DMS114 treated with DMSO at 0.1 percent for 48 hours (cell line): ENCODE results near the gene PIGR.
A peak's percentile ranks its signal among the peaks of the same experiment; 100 is the strongest.
"Not testable (repeated sequence)": the region's sequence is repeated elsewhere in the genome, so short reads cannot be mapped to it uniquely, and the experiment has no call there.

Source experiments
- DNase-seq: peaks from one replicate; lab custom pipeline; 2025; ENCODE audit not compliant: unreplicated experiment; lab: John Stamatoyannopoulos, UW

The PIGR gene

GRCh38 chr1:206935491-206936067, 10.7 kb downstream of the PIGR start:
- no peak for DNase-seq

GRCh38 chr1:206933333-206933945, 12.8 kb downstream of the PIGR start:
- no peak for DNase-seq

GRCh38 chr1:206932177-206932576, 14.1 kb downstream of the PIGR start:
- DNase-seq: no peak

DNA sequence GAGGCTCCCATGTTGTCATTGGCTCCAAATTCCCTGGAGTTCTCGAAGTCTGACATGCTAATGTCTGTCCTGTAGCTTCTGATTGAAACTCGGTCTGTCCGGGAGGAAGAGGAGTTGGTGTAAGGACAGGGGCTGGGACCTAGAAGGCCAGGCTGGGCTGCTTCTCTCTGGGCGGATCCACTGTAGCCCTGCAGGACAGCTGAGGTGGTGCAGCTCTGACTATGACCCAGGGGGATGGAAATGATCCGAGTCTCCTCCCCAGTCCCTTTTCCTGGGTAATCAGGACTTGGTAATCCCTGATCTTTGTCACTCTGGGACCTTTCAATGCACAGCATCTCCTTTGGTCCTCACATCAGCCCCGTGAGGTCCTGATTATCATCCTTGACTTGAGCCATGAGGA, 14.6 kb downstream of the PIGR start:
- DNase-seq: no peak

DNA sequence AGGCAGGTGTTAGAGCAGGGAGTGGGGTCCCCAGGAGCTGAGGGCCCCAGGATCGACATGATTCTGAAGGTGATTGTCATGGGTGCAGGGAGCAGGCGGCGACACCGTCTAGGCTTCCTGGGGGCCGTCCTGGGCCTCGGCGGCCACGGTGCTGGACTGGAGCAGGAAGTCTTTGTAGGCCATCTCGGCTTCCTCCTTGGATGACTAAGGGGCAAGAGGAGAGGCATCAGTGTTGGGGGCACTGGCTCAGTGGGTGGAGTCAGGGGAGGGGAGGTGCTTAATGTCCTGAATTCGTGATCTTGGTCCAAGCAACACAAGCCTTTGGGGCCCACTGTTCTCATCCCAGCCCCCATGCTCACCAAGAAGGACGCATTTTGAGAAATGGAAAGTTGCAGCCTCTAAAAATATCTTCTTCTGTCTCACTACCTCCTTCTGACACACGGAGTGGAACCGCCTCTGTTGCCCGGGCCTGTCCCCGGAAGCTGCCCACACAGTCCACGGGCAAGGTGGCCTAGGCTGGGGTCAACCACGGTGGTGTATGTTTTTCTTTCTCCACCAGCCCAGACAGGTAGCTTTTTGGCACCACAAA, 16.0 kb downstream of the PIGR start:
- no peak for DNase-seq

DNA sequence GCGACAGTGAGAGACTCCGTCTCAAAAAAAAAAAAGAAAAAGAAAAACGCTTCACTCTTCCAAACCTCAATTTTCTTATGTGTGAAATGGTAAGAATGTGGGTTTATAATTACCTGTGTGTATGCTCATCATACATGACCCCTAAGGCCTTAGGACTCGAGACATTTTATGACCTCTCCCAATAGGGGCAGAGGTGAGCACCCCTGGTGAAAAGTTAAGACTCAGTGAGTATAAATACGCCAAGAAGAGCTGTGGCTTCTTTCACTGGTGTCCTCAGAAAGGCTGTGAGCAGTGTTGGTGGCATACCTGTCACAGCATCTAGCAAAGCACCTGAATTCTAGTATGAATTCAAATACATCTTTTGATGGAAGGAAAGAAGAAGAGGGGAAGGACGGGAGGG, 16.7 kb downstream of the PIGR start:
- no peak for DNase-seq

- no peak for DNase-seq
Observed at GRCh38 chr1:206926286-206926685, 20.0 kb downstream of the PIGR start.

DNA sequence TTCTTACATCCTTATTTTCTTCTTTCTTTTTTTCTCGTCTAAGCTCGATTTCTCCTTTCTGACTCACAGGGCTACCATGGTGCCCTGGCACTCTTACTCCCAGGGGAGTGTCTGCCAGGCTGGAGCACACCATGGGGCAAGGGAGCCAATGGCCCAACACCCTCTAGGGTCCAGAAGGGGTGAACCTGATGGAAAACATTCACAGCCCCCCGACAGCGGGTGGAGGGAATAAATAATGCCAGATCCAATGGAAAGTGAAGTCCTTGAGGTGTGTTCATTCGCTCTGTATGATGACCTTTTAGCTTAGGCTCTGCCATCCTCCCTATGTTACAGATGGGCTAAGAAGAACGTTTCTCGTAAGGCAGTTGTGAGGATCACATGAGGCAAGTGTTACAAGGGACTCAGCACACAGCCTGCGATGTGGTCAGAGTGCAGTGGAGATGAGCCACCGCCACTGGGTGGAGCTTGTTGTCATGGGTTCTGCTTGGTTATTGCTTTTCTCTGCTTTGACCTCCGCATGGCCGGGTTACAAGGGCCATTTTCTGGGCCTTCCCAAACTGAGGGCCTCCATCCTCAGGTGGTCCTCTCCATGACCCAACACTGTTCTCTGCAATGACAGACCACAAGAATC, 21.0 kb downstream of the PIGR start:
- DNase-seq: no peak

DNA sequence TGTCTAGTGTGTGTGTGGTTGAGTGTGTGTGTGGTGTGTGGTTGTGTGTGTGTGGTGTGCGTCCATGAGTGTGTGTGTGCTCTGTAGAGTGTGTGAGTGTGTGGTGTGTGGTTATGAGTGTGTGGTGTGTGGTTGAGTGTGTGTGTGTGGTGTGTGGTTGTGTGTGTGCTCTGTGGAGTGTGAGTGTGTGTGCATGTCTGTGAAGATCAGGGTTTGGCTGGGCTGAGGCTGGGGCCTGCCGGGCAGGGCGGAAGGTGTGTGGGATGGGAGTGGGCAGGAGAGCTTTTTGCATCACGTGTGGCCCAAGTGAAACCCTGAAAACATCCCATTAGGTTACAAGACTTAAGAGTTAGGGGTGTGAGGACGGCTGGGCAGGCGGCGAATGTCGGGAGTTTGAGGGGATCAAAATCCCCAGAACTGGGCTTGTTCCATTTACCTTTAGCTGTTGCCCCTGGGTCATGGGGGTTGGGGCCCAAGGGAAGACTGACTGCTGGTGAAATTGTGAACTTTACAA, 21.6 kb downstream of the PIGR start:
- no peak for DNase-seq

GRCh38 chr1:206923961-206924557, 22.2 kb downstream of the PIGR start:
- not testable (repeated sequence) for DNase-seq

GRCh38 chr1:206923009-206923960, 23.0 kb downstream of the PIGR start:
- DNase-seq: no peak

DNA sequence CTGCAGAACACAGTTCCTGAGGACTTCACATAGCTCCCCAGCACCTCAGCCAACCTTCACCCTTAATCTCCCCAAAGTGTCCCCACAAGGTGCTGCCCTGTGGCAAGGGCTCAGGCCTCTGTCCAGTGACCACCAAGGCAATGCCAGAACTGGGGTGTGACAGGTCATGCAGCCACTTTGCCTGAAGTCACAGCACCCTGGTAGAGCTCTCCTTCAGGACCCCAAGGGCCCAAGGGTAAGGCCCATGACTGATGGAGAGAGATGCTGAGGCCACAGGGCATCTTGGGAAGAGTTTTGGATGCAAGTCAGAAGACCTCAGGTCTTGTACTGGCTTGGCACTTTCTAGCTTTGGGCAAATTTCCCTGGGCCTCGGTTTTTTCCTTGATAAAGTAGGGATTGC, 23.7 kb downstream of the PIGR start:
- no peak for DNase-seq

DNA sequence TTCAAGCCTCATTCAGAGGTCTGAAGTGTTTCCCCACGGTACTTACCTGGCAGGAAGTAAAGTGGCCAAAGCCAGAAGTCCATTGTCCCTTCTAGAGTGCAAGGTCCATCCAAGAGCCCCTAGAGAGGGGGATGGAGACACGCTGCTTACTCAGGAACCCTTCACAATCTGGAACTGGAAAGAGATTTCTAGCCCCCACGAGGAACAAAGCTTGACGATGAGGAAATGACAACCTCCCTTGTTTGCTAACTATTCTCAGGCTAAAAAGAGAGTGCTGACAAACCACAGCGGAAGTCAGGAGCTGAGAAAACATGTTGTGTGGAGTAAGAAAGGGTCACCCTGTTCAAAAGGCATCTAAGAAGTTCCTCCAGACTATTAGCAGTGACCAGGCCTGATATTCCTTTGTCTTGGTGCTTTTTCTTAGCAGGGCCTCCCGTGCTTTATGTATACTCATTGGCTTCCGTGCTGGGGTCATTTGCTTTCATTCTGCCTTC, 24.4 kb downstream of the PIGR start, which contains the start of gene FCMR:
Gene FCMR, minus strand, starts transcription at position 170 of the 494 bp plus-strand sequence. Its CDS starts 87 bp downstream, at position 83.
- DNase-seq: no peak

DNA sequence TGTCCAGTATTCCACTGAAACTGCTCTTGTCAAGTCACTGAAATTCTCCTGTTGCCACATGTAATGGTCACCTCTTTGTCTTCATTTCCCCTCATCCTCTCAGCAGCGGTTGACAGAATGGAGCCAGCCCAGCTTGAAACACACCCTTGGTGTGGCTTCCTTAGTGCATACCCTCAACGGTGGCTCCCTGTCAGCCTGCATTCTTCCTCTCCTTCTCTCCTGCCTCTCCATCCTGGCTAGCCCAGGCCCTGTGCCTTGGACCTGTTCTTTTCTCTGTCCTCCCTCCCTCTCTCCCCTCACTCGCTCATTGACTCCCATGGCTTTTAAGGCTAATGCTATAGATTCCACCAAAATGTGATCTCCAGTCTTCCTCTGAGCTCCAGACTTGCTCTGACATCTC, 28.2 kb downstream of the PIGR start:
- DNase-seq: no peak

- no peak for DNase-seq
Observed at GRCh38 chr1:206916000-206916709, 30.1 kb downstream of the PIGR start.

- no peak for DNase-seq
Observed at GRCh38 chr1:206915030-206915735, 31.1 kb downstream of the PIGR start.

DNA sequence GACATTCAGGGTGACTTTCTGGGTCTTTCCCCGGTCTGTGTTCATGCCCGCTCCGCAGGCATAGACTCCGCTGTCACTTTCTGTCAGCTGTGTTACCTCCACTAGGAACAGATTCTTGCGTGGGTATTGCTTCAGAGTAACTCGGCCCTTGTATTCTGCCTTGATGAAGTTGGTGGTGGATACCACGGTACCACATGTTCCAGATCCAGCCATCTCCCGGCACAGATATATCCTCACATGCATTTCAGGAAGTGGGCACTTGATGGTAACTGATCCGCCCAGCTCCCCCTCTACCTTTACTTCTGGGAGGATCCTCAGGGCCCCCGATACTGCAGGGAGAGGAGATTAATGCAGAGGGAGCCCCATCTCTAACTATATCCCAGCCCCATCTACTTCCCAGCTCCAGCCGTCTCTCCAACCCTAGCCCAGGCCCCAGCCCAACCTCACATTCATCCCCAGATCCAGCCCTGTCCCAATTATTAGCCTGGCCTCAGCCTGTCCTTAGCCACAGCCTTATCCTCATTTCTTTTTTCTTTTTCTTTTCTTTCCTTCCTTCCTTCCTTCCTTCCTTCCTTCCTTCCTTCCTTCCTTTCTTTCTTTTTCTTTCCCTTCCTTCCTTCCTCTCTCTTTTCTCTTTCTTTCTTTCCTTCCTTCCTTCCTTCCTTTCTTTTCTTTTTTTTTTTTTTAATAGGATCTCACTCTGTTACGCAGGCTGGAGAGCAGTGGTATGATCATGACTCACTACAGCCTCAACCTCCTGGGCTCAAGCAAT, 32.3 kb downstream of the PIGR start:
- DNase-seq: no peak

DNA sequence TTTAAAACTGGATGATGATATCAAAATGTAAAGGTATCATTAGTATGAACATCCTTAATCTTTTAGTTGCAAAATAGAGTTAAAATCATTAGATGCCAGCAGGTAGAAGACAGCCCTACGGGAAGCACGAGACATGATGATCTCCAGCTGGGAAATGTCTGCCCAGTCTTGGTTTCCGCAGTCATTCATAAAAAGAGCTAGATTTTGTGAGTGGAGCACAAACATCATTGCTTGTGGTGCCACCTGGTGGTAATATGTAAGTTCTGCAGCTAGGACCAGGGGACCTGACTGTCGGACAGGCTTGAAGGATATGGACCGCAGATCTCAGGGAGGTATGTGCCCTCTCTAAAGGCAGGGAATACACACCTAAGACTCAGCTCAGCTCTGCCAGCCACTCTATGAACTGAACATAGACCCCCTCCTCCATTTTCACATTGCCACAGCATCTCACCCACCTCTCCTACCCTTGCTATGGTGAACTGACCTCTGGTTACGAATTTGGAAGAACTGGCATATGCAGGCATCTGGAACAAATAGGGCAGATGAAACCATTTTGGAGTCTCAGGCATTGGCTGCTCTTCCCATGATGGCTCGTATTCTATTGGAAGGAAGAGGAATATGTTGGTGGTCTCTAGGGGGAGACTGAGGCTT, 33.7 kb downstream of the PIGR start:
- peak; percentile 58 for DNase-seq
